NCI-H2081 treated with DMSO at 0.1 percent for 48 hours (cell line): ENCODE data around the gene TRIO.
A peak's percentile ranks its signal among the peaks of the same experiment; 100 is the strongest.
"Not testable (repeated sequence)": the region's sequence is repeated elsewhere in the genome, so short reads cannot be mapped to it uniquely, and the experiment has no call there.

Experiments
- DNase-seq: peaks from one replicate; lab custom pipeline; 2025; lab: John Stamatoyannopoulos, UW

TRIO gene

DNA sequence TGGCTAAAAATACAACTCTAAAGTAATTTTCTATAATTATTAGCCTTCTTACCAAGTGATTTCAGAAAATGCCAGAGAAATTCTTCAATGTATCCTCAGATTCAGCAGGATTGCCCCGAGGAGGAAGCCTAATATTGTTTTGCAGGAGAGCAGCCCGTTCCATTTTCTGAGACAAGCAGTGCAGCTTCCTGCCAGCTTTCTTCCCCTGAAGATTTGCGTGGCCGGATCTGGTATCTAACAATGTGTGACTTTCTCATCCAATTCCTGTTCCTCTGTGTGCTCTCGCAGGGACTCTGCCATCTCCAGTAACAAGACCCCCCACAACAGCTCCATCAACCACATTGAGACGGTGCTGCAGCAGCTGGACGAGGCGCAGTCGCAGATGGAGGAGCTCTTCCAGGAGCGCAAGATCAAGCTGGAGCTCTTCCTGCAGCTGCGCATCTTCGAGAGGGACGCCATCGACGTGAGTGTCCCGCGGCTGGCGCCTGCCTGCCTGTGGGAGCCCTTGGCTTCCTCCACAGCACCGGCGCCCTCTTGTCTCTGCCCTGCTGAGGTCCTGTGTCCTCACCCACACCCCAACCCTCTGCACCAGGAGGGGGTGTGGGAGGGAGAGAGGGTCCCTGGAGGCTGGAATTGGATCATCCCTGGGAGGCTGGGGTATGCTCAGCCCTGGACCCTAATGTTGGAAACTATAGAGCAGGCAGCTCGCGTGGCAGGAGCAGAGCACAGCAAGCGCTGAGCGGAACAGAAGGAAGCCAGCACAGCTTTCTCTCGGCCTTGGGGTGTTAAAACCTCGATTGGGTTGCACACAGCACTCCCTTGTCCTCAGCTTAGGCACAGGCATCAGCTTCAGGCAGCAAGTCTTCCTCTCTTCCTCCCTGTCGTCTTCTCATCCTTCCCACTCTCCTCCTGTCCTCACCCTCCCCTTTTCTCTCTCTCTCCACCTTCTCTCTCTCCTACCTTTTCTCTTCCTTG, 216.2 kb downstream of the TRIO start:
- DNase-seq = no peak

- DNase-seq = no peak
Measured at GRCh38 chr5:14362491-14362890, 219.3 kb downstream of the TRIO start.

DNA sequence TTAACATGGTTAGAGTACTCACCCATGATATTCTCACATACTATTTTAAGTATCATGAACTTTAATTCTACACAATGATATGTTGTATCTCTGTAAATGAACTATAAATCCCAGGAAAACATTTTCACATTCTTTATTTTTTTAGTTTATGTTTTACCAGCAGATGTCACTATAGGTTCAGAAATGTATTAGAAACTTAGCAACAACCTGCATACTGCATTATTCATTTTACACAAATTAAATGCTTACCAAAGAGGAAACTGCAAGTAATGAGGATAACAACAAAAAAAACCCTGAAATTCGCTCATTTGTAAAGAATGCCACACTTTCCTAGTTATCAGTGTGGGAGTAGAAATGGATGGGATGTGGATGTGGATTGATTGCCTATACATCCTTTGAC, 221.0 kb downstream of the TRIO start:
- DNase-seq = no peak

DNA sequence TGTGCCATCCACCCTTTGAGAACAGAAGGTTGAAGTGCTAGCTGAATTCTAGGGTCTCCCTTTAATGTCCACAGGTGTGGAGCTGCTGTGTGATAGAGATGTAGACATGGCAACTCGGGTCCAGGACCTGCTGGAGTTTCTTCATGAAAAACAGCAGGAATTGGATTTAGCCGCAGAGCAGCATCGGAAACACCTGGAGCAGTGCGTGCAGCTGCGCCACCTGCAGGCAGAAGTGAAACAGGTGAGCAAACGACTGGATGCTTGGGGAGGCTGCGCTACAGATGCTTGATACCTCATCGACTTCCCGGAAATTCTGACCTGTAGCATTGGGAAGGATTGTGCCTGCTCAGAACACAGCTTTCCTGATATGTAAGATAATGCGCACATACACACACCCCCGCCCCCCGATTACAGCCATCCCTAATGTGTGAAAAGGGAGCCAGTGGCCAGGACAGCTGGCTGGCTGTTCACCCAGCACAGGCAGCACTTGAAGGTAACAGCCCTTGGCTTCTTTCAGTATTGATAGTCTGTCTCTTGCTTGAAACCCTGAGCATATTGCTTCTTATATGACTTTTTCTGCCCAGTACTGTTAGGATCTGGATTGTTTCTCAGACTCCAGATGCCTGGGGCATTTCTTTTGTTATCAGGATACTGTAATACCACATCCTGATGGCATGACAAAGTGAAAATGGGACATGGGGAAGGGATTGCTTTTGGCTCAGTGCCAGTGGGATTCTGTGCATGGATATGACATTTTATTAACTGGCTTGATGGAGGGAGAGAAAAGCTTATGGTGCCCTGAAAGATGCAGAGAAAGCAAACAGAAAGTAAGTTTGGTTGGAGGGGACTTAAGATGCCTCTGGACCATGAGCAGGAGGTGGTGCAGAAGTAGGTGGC, 221.7 kb downstream of the TRIO start:
- DNase-seq = peak; percentile 24

GRCh38 chr5:14365831-14366430, 222.8 kb downstream of the TRIO start:
- no peak for DNase-seq

DNA sequence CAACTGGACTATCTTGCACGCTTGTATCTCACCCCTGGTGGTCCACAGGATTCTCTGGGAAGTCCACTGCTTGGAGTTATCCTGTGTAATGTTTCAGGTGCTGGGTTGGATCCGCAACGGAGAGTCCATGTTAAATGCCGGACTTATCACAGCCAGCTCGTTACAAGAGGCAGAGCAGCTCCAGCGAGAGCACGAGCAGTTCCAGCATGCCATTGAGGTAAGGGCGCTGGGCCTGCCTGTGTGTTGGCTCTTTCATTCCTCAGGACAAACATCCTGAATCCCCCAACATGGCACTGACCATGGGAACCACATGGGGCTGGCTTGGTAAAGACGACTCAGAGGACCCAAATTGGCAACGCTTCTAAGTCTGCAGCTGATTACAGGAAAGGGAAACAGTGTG, 223.6 kb downstream of the TRIO start:
- DNase-seq = no peak

DNA sequence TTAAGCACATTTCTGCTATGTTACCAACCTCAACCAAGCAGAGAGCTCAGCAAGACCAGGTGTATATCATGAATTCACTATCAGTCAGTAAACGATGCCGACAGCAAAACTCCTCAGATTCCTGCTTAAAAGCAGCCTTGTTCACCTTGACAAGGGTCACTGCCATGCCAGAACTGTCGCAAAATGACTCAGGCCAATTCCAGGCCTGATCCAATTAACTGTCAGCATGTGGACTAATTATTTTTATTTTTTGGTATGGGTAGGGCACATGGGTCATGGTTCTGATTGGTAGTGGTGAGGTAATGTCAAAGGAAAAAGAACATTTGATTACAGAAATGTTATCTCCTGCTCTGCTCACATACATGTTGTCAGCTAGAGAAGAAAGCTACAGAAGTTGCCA, 224.2 kb downstream of the TRIO start:
- no peak for DNase-seq

- no peak for DNase-seq
Measured at GRCh38 chr5:14369780-14370179, 226.6 kb downstream of the TRIO start.

DNA sequence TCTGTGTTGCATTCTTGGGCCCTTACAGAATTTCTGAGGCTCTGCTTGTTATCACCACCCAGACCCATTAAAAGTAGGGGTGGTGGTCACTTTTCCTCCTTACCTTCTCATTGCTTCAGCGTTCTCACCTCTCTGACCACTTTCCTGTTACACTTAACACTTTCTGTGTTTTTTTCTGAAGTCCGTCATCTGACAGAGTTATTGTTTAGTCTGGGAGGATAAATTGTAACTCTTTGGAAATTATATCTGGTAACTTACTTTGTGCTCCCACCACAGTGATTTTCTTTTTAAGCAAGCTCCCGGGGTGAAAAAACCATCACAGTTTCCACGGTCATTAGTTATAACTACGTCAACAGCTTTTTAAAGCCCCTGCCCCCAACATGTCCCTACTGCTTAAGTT, 227.2 kb downstream of the TRIO start:
- DNase-seq = no peak

- no peak for DNase-seq
Measured at GRCh38 chr5:14373685-14374084, 230.5 kb downstream of the TRIO start.

DNA sequence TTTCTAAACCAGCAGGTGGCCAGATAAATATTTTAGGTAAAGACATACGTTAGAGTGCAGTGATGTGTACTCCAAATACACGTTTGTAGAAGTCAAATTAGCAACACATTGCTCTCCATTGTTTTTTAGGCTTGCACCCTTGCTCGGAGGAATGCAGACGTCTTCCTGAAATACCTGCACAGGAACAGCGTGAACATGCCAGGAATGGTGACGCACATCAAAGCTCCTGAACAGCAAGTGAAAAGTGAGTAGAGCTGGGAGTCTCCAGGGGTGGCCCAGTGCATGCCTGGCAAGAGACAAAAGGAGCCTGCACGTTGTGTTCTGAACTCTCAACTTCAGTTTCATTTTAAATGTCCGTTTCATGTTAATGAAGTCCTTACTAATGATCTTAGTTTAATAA, 231.0 kb downstream of the TRIO start:
- no peak for DNase-seq

GRCh38 chr5:14376789-14377188, 233.6 kb downstream of the TRIO start:
- no peak for DNase-seq

DNA sequence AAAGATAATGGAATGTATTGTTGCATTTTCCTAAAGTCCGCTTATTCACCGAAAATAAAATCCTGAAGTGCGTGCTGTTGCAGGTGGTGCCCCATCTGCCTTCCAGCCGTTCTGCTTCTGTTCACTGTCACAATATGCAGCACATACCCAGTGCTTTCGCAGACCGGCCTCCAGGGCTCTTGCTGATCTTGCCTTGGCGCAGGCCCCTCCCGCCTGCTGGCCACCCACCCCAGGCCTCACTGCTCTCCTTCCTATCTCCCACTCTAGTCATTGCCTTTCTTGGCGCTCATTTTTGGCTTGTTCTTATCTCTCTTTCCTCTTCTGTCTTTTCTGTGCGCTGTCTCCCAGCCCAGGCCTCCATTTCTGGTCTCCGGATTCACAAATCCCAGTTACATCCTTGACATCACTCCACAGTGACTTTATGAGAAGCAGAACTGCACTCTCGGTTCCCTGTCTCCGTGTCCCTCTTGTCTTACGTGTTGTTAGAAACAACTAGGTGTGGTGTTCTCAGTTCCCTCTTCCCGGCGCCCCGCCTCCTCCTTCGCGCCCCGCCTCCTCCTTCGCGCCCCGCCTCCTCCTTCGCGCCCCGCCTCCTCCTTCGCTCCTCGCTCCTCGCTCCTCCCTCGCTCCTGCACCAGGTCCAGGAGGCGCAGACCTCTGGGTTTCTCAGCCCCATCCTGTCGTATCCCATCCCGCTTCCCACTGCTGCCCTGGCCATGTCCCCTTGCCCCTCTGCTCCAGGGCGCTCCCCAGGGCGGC, 236.8 kb downstream of the TRIO start:
- no peak for DNase-seq

DNA sequence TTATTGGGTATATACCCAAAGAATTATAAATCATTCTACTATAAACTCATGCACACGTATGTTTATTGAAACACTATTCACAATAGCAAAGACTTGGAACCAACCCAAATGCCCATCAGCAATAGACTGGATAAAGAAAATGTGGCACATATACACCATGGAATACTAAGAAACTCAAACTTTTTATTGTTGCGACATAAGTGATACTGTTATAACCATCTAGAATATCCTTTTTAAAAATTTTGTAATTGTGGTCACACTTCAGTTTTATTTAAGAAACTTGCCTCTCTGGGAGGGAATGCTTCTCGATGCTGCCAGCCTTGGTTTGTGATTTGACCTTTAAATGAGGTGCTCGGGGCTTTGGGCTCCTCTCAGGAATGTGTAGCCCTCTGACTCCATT, 237.6 kb downstream of the TRIO start:
- no peak for DNase-seq

GRCh38 chr5:14382640-14383039, 239.5 kb downstream of the TRIO start:
- no peak for DNase-seq

GRCh38 chr5:14383923-14384322, 240.8 kb downstream of the TRIO start:
- no peak for DNase-seq

DNA sequence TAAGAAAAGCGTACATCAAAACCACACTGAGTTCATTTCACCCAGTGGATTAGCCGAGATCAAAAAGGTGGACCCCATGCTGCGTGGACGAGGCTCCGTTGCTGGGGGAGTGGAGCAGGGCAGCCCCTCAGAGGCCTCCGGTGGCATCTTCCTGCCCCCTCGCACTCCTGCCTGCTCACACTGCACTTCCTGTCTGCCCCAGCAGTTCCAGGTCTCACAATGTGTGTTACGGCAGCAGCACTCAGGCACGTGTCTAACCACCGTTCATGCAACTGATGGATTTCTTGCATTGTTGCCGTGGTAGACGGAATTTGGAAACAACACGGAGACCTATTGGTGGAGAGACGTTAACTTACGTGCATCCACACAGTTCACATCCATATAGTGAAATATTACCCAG, 241.9 kb downstream of the TRIO start:
- DNase-seq = no peak

DNA sequence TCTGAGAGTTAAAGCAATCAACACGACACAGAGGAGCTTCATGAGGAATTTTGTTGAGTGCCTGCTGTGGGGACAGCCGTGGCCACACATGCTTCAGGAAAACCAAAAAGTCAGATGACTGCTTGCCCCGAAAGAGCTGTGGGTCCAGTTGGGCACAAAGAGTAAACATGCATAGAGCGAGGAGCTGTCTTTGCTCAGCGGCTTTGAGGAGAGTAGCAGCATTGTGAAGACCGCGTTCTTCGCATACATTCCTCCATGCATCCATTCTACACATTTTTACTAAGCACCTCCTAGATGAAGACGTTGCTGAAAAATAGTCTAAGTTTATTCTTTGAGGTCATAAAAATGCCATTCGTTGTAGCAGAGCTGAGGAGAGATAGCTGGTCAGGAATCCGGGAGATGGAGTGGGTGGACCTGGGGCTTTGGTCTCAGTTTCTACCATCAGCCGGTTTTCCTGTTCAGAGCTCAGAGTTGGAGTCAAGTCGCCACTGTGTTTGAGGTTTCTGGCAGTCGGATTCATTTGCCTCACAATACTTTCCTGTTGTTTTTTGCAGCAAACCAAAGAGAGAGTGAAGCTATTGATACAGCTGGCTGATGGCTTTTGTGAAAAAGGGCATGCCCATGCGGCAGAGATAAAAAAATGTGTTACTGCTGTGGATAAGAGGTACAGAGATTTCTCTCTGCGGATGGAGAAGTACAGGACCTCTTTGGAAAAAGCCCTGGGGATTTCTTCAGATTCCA, 243.9 kb downstream of the TRIO start:
- DNase-seq = no peak

- no peak for DNase-seq
Measured at GRCh38 chr5:14388741-14389140, 245.6 kb downstream of the TRIO start.

- DNase-seq = not testable (repeated sequence)
Measured at GRCh38 chr5:14392552-14392951, 249.4 kb downstream of the TRIO start.

- no peak for DNase-seq
Measured at GRCh38 chr5:14394365-14394764, 251.2 kb downstream of the TRIO start.
